Ascending aorta (tissue), 2 donors: ENCODE results near the gene ZFR2. TPM values are rescaled to one million over a fixed set of nuclear protein-coding genes. Genes with fewer than 3 reads are reported as not detected.

Experiments
- DNase-seq, 2 donors: peaks; one replicate each; pipeline ENCODE4 v3.0.0-alpha.2; 2019; ENCODE audit warnings: low spot score in 2 of 2
- H3K27ac ChIP-seq, 2 donors: fragments of 200-600 bp; sonication (generic); one replicate each; pipeline ENCODE4 v1.5.1; 2016 to 2017; ENCODE audit warnings: mild to moderate bottlenecking in 1 of 2
- H3K27me3 ChIP-seq: fragments of 200-600 bp; sonication (generic); one replicate; pipeline ENCODE4 v1.5.1; 2017
- H3K36me3 ChIP-seq, 2 donors: fragments of 200-600 bp; sonication (generic); one replicate each; pipeline ENCODE4 v1.5.1; 2016
- H3K4me1 ChIP-seq, 2 donors: fragments of 200-600 bp; sonication (generic); one replicate each; pipeline ENCODE4 v1.5.1; 2016 to 2017; ENCODE audit warnings: mild to moderate bottlenecking in 1 of 2
- H3K4me3 ChIP-seq, 2 donors: fragments of 200-600 bp; sonication (generic); one replicate each; pipeline ENCODE4 v1.5.1; 2016 to 2017; ENCODE audit warnings: mild to moderate bottlenecking in 1 of 2
- H3K9me3 ChIP-seq, 2 donors: fragments of 200-600 bp; sonication (generic); one replicate each; pipeline ENCODE4 v1.5.1; 2016
- intact Hi-C: fragments of 100-400 bp; cut with DNase I; formaldehyde crosslinking; loops from one replicate; pipeline ENCODE4 v1.15.1; 2023
- total RNA-seq: library from RNA; depleted of rRNA; stranded (reverse); fragments of >200 nt; gene quantifications from one replicate; pipeline ENCODE4 v1.1.0, GENCODE V29; 2016
- TF ChIP-seq, protein P1 (sequence below), 3 experiments: fragments of 200-600 bp in 2 of 3; fragments of 450-650 bp in 1 of 3; sonication (generic) in 2 of 3; IDR thresholded peaks; one replicate each; pipeline ENCODE4 v1.5.1; 2016 to 2019; ENCODE audit warnings: antibody characterized with exemption in 3 of 3, mild to moderate bottlenecking in 1 of 3, moderate library complexity in 1 of 3

Gene ZFR2
- total RNA-seq, 1 donor from 2014 or later: not detected

DNA sequence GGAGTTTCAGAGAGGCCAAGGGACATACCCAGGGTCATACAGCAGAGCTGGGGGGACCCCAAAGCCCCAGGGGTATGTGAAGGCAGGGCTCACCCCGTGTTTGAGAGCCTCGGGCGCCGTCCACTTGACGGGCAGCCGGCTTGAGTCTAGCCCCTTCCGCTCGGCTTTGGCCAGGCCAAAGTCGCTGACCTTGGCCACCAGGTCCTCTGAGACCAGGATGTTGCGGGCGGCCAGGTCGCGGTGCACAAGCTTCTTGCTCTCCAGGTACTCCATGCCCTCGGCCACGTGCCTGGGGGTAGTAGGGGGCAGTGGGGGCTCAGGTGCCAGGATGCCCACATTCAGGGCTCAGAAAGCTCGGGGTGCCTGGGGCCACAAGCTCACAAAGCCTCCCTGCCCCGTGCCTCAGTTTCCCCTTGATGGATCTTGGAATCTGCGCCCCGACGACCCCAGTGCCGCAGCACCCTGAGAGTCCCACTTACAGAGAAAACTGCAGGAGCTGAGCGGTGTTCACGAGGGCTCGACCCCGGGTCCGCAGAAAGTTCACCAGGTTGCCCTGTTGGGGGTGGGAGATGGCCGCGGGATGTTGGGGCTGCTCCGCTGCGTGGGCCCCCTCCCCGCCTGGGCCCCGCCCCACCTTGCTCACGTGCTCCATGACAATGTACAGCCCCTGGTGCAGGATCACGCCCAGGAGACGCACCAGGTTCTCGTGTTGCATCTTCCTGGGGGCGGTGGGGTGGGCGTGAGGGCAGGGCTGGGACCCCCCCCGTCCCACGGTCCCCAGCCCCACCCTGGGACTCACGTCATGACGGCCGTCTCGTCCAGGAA is 89.7 kb downstream of the ZFR2 start:
- DNase-seq: no peak
- H3K27me3 ChIP-seq: no peaks in the 10 kb centered on the region
- TF ChIP-seq, protein P1, sequence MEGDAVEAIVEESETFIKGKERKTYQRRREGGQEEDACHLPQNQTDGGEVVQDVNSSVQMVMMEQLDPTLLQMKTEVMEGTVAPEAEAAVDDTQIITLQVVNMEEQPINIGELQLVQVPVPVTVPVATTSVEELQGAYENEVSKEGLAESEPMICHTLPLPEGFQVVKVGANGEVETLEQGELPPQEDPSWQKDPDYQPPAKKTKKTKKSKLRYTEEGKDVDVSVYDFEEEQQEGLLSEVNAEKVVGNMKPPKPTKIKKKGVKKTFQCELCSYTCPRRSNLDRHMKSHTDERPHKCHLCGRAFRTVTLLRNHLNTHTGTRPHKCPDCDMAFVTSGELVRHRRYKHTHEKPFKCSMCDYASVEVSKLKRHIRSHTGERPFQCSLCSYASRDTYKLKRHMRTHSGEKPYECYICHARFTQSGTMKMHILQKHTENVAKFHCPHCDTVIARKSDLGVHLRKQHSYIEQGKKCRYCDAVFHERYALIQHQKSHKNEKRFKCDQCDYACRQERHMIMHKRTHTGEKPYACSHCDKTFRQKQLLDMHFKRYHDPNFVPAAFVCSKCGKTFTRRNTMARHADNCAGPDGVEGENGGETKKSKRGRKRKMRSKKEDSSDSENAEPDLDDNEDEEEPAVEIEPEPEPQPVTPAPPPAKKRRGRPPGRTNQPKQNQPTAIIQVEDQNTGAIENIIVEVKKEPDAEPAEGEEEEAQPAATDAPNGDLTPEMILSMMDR (IDR thresholded peaks at IDR 0.05): no peak
- no peaks in the 10 kb centered on the region for H3K4me1 ChIP-seq
- H3K27ac ChIP-seq: no peak overlapping the region
- H3K9me3 ChIP-seq: peaks cover 17 to 22% of the 10 kb centered on the region in 2 donors
- no peak overlapping the region for H3K4me3 ChIP-seq
- H3K36me3 ChIP-seq: no peaks in the 10 kb centered on the region
- intact Hi-C loops: no loop called here

- TF ChIP-seq, protein P1 (IDR thresholded peaks at IDR 0.05): no peak
- DNase-seq: no peak
- Histone ChIP-seq H3K36me3 (no peaks in the 10 kb centered on the region), H3K9me3 (peaks cover 17 to 22% of the 10 kb centered on the region in 2 donors), H3K4me3 (no peak overlapping the region), H3K4me1 (no peaks in the 10 kb centered on the region), H3K27me3 (no peaks in the 10 kb centered on the region), H3K27ac (no peak overlapping the region)
- intact Hi-C loops: no loop called here
Observed at GRCh38 chr19:3778104-3778867, 90.6 kb downstream of the ZFR2 start.

DNA sequence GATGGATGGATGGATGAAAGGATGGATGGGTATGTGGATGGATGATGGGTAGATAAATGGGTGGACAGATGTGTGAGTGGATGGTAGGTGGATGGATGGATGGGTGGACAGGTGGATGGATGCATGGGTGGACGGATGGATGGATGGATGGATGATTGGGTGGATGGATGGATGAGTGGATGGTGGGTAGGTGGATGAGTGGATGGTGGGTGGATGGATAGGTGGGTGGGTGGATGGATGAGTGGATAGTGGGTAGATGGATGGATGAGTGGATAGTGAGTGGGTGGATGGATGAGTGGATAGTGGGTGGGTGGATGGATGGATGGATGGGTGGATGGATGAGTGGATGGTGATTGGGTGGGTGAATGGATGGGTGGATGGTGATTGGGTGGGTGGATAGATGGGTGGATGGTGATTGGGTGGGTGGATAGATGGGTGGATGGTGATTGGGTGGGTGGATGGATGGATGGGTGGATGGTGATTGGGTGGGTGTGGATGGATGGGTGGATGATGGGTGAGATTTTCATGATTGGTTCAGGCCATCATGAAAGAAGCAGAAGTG is 92.3 kb downstream of the ZFR2 start:
- Histone ChIP-seq H3K27ac (no peak overlapping the region), H3K27me3 (no peaks in the 10 kb centered on the region), H3K4me1 (no peaks in the 10 kb centered on the region), H3K36me3 (no peaks in the 10 kb centered on the region), H3K4me3 (no peak overlapping the region), H3K9me3 (peaks cover 8 to 9% of the 10 kb centered on the region in 2 donors)
- no peak for DNase-seq
- intact Hi-C loops: no loop called here
- TF ChIP-seq, protein P1 (IDR thresholded peaks at IDR 0.05): no peak

- no peak for DNase-seq
- H3K4me3 ChIP-seq: no peak overlapping the region
- no peak overlapping the region for H3K27ac ChIP-seq
- intact Hi-C loops: no loop called here
- no peaks in the 10 kb centered on the region for H3K4me1 ChIP-seq
- TF ChIP-seq, protein P1 (IDR thresholded peaks at IDR 0.05): no peak
- H3K9me3 ChIP-seq: peaks cover 1% of the 10 kb centered on the region in 2 donors
- no peaks in the 10 kb centered on the region for H3K27me3 ChIP-seq
- no peaks in the 10 kb centered on the region for H3K36me3 ChIP-seq
Observed at GRCh38 chr19:3775831-3776230, 93.0 kb downstream of the ZFR2 start.

- no peaks in the 10 kb centered on the region for H3K36me3 ChIP-seq
- no peaks in the 10 kb centered on the region for H3K9me3 ChIP-seq
- TF ChIP-seq, protein P1 (IDR thresholded peaks at IDR 0.05): no peak
- intact Hi-C loops: no loop called here
- no peak overlapping the region for H3K4me3 ChIP-seq
- no peak for DNase-seq
- no peak overlapping the region for H3K27ac ChIP-seq
- H3K27me3 ChIP-seq: no peaks in the 10 kb centered on the region
- no peaks in the 10 kb centered on the region for H3K4me1 ChIP-seq
Observed at GRCh38 chr19:3775374-3775711, 93.5 kb downstream of the ZFR2 start.
